Measurements from ENCODE around the gene HSD17B14.

DNA sequence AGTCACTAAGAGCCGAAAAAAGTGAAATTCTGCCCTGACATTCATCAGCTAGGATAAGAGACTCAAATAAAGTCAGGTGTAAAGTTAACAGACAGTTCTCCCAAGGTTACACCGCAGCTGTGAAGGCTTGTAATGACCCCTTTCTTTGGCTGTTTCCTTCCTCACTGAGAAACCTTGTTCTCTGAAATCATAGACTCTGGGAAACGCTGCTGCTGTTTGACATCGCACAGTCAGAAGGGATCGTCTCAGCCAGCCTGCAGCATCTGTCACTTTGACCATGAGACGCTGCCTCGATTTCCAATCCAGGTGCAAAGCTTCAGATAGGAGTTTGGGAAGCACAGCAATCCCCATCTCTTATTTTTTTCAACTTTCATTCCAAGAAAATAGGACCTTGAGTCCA, 26.1 kb downstream of the HSD17B14 start:
- TF ChIP-seq MAX (IDR thresholded peaks at IDR 0.05), result no peak
- no peak for TF ChIP-seq RAD21 (conservative IDR thresholded peaks at IDR 0.05 in 1 of 2, IDR thresholded peaks at IDR 0.05 in 1 of 2)
- no peak for TF ChIP-seq CTCF (IDR thresholded peaks at IDR 0.05)
- no peak for TF ChIP-seq EP300 (IDR thresholded peaks at IDR 0.05)
- TF ChIP-seq ZC3H11A (IDR thresholded peaks at IDR 0.05), result no peak
